Stimulated activated CD4-positive, alpha-beta T cell treated with anti-CD3 and anti-CD28 coated beads, Interleukin-12 subunit alpha, Interleukin-12 subunit beta, amount 100 ng/mL, for 24 hours (primary cell): ENCODE data around the gene CETN1.

Experiments used
- DNase-seq, 2 experiments: peaks; one replicate each; pipeline ENCODE4 v3.0.0-alpha.2; 2020; ENCODE audit warnings: low read depth in 2 of 2

The CETN1 gene

DNA sequence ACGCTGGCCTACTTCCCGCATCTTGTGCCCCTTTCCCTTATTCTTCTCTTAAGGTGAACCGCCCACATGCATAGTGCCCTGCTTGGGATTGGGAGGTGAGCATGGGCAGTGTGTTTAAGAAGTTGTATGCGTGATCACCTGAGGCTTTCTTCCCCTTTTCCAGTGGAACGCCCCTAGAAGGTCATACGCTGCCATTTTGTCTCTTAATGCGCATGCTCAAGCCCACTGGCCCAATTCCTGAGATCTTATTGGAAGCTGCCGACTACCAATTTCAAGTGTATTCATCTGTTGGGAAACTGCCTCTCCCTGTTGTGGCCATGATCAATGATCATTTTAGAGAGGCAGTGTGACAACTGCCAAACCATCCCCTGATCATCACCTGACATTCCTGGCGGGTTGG lies 3.3 kb upstream of the CETN1 start:
- DNase-seq, result no peak

DNA sequence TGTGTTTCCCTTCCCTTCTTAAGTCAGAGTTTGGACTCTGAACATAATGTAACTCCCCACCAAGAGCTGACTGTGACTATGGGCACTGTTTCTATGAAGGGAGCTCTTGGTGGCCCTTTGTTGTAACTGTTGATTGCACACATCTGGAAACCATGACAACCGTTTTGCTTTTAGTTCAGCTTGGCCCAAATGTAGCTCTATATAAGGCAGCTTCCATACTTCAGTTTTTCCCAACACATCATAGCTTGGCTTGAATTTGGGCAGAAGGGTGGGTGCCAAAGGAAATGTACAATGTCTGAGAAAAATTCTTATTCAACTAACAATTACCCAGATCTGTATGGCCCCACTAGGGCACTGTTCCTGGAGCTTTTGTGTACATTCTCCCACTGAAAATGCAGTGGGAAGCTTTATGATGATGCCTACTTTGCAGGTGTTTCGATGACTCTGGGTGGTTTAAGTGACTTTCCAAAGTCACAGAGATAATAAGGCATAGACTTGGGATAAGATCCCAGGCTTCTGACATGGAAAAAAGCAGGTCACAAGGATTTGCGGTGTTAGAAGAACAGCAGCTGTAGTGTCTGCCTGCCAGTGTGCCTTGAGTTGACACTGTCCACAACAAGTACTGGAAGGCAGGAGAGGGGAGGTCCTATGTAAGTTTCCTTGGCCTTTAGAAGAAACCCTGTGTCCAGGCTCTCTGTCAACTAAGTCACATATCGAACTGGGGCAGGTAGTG lies 2.4 kb upstream of the CETN1 start:
- DNase-seq, result no peak

DNA sequence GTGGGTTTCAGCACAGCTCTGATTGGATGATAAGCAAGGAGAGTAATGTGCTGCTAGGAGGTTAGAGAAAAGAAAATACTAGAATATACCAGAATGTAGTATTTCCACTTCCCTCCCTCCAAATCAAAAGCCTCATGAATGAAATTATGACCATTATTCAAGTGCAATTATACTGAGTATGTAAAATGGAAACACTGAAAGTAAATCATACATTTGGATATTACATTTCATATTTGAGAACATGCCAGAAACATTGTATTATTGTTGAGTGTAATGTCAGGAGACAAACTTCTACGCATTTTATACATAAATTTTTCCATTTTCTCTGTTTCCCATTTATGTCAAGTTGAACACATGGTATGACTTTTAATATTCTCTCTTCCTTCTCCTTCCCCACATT lies 942 bp upstream of the CETN1 start:
- no peak for DNase-seq

DNA sequence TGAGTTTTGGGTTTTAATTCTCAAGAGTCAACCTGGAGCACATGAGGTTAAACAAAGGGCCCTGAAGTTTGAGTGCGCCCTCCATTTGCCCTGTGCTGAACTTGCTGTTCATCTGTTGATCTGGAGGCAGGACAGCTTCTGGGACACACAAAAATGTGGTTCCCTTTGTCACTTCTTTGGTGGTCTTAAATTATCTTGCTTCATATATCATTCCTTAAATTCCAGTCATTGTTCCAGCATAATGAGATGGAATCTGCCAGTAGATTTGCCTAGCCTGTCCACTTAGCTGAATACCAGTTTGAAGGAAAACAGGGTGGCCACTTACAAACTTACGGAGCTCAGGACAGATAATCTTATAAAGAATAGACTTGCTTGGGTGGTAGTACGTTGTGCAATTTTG lies 916 bp downstream of the CETN1 start:
- DNase-seq, result no peak

DNA sequence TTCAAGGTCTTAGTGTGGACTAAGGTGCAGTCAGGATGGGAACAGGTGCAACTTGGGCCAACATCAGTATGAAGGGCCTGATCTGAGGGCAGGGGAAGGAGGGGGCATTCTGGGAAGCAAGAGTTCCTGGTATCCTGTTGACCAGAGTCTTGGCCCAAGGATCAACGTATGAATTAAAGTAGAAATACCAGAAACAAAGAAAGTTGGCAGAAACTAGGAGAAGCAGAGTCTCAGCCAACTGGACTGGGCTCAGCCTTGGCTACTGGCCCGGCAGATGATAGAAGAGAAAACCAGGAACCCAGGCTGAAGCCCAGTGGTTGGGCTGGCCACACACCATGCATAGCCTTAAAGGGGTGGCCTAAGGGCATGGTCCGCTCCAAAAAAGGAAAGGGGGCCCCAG lies 2.3 kb downstream of the CETN1 start:
- no peak for DNase-seq

DNA sequence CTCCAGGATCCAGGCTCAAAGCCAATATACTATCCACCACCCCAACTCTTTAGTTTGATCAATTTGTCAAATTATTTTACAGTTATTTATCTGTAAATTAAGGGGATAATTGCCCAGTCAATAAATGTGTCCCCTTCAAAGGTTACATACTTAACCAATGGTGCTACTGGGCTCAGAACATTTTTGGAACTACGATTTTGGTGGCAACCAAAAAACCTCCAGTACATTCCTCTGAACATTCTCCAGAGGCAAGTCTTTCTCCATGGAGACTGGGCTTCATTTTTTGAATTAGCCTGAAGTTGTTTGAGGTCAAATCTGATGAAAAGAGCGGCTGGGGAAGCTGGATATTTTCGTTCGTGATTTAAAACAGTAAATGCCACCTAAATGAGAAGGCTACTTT lies 14.9 kb downstream of the CETN1 start:
- DNase-seq, result no peak

DNA sequence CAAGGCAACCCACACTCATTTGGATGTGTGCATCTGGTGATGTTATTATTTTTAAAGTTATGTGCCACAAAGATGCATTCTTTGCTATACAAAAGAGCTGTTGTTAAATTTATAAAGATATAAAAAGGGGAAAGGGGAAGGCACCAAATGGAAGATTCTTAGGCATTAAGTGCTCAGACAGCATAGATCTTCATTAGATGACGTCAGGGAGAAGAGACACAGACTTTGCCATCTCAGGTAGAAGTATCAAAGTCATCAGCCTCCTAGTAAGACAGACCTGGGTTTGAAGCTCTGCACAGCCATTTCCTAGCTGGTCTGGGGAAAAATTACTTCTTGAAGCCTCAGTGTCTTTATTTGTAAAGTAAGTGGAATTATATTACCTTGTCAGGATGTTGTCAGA lies 15.4 kb downstream of the CETN1 start:
- DNase-seq, result no peak

DNA sequence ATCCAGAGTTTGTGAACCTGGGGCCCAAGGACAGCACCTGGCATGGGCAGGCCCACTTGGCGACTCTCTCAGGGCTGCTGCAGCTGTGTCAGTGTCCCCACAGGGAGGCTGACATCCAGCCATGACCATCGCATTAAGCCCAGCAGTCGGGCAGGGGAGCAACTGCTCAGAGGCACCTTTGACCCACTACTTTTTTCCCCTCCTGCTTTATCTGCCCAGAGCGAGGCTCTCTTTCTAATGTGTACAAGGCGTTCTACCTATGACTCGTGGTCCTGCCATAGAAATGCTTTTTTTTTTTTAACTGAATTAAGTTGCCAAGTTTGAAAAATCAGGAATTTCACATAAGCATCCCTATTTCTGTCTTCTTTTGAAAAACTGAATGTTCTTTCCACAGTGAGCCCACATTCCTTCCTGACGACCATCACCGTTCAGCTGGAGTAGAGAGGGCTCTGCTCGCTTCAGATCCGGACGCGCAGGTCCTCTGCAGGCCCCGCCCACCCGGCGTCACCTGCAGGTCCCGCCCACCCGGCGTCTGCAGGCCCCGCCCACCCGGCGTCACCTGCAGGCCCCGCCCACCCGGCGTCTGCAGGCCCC lies 16.2 kb downstream of the CETN1 start:
- DNase-seq, result no peak

DNA sequence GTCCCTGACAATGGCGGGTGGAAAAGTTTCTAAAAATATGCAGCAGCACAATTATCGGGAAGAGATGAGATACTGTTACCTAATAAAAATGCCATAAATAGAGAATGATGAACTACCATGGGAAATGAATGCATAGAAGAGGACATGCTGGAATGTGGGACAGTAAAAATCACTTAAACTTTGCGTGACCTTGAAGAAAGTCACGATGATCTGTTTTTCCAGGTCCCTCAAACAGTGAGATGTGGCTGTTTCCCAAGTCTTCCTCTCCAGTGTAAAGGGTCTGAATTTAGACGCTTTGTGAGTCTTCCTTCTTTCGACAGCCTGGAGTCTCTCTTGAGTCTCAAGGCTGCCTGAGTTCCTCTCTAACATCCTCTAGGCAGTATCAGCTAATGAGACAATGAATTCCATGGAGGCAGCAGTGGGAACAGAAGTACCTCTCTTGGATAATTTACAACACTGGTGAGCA lies 18.0 kb downstream of the CETN1 start:
- DNase-seq, result no peak

DNA sequence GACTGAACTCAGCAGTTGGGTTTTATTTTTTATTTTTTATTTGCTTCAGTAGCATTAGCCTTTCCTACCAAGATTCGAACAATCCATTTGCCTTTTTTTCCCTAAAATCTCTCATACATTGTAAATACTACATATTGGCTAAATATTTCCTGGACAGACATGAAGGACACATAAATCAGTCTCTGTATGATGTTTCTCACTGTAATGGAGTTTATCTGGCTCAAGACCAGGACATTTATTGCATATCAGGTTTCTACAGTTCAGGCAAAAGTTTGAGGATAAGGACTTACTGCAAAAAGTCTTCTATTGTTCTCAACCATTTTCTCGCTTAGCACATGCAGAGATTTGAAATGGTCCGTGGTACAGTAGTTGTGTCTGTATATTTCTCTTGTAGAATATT lies 19.9 kb downstream of the CETN1 start:
- no peak for DNase-seq

DNA sequence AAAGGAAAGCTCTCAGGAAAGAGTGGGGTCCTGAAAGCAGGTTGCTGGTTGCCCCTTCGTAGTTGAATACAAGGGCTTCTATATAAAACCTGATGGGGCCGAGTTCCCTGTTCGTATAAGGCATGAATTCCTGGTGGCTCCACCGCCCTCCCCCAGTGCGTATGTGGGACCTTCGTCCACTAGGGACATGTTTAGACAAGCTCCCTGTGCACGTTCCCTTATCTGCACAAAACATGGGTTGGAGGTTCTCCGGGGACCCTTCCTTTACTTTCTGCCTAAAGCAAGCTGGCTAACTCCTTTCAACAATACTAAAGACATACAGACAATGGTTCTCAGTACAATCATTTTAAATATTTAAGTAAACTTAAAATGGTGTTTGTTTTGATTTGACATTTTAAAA lies 24.6 kb downstream of the CETN1 start:
- no peak for DNase-seq

DNA sequence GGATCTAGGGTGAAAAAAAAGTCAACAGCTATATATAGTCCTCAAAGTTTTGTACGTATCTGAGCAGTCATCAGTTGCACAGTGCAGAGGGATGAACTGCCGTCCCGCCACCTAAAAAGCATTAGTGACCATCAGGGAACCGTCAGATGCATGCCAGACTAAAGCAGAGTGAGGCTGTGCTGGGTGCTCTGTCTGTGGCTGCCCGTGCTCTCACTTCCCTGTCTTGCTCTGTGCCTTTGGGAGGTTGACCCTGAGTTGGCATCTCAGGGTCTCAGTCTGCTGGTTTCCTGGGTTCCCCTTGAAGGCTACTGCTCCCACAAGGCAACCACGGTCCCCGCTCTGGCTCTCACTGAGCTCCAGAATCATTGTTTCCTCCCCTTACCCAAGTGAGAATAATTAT lies 27.8 kb downstream of the CETN1 start:
- no peak for DNase-seq

DNA sequence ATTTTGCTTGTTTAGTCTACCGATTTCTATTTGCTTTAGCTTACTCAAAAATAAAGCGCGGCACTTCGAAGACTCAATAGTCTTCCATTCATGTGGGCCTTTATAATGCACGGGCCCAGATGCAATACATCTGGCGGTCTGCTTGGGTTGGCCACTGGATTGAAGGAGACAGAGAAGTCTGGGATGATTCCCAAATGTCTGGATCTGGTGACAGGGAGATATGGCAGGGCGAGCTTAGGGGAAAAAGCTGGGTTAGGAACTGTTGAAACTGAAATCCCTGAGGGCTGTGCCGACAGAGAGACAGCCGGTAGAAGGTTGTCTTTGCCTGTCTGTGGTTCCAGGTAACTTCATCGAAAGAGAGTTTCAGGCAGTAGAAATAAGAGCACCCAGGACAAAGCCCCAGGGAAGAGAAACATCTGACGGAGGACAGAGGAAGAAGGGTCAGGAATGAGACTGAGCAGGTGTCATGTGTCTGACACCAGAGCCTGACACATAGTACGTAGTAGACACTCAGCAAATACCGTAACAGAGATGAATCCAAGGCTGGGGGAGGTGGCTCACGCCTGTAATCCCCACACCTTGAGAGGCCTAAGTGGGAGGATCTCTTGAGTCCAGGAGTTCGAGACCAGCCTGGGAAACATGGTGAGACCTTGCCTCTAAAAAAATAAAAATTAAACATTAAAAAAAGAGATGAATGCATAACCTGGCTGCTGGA lies 30.2 kb downstream of the CETN1 start:
- DNase-seq, result no peak

DNA sequence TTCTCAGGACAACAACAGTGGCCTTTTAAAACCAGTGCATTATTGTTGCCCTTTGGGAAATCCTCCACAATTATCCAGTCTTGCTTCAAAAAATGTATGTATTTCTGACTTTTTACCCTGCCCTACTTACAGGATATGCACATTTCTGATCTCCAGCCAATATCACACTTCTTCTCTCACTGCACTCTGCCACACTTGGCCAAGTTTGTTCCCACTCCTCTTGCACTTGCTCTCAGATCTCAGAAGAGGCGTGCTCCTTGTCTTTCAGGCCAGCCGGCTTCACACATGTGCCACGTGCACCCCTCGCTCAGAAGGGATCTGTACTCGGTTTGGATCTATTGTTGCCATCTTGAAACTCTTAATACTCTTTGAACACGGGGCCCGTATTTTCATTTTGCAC lies 32.0 kb downstream of the CETN1 start:
- DNase-seq, result no peak

DNA sequence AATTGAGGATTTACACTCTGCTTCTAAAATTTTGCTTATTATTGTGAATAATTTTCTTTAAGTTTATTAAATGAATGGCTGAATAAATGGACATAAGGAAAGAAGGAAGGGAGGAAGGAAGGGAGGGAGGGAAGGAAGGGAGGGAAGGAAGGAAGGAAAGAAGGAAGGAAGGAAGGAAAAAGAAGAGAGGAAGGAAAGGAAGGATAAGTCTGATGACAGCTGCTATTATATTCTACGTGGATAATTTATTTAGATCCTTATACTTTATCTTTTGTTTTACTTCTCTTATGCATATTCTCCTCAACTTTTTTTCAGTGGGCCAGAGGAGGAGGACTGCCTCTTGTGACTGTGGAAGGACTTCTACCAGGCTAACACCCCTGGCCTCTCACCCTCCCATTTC lies 34.0 kb downstream of the CETN1 start:
- DNase-seq, result no peak

DNA sequence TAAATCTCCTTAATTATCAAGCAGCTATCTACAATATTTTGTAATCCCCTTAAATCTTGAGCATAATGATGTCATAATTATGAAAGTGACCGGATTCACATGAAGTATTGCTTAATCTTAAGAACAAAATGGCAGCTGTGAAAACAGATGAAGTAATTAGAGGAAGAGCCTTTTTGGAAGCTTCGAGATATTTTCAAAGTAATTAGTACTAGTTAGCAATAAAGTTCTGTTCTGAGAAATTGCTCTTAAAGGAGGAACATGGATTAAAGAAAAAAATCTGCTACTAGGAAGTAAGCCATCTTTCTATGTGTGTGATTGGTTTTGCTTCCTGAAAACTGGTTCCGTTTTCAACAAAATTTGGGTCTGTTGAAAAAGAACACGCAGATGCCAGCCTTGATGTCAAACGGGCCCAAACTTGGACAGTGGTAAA lies 34.9 kb downstream of the CETN1 start:
- DNase-seq, result no peak

DNA sequence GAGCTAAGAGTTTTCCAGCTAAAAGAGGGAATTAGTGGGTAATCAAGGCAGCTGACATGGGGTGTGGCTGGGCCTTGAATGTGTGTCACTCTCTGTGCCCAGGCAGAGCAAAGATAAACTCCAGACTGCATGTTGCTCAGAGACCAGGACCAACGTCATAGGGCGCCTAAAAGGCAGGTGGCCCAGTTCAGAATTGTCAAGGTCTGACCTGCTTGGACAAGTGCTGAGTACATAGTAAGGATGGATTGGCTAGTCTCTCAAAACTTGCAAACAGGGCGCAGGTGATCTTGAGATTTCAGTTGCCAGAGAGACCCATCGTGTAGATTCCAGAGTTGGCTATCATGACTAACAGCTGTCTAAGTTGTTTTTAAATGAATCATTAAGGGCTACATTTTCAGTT lies 35.6 kb downstream of the CETN1 start:
- no peak for DNase-seq

DNA sequence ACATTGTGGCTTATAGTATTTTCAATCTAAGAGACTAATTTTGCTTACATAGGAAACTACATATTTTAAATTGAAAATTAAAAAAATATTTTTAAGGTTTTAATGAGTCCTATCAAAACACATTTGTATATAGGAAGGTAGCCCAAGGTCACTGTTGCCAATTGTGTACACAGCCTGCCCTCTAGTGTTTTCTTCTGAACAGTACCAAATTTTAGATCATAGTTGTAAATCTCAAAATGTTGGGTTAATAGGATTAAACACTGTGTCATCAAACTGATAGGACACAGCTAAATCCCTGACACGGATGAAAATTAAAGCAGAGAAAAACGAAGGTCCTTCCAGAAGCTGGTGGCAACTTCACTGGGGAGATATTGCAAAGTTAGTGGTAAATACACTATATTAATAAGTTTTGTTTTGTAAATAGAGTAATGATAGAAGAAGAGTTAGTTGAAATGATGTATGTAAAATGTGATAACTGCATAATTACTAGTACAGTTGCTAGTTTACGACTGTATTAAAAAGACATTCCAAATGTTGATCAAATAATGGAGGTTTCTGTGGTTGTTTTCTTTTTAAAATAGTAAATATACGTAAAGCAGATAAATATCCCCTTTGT lies 36.3 kb downstream of the CETN1 start:
- no peak for DNase-seq

DNA sequence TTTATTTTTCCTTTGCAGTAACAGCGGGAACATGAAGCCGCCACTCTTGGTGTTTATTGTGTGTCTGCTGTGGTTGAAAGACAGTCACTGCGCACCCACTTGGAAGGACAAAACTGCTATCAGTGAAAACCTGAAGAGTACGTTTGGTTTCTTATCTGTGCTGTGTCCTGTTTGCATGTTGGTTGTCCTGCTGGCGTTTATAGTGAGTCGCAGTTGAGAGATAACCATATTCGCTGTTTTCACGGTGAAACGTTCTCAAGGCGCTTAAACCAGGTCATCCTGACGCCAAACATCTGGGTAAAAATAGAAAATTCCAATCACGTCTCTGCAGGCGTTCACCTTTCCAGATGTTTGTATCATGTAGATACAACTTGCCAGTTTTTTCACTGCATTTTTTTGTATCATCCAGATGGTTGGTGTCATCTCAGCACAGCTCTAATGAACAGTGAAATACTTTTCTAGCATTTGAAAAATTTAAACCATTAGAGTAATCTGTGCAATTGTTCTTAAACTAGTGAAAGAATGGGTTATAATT lies 37.9 kb downstream of the CETN1 start:
- no peak for DNase-seq

DNA sequence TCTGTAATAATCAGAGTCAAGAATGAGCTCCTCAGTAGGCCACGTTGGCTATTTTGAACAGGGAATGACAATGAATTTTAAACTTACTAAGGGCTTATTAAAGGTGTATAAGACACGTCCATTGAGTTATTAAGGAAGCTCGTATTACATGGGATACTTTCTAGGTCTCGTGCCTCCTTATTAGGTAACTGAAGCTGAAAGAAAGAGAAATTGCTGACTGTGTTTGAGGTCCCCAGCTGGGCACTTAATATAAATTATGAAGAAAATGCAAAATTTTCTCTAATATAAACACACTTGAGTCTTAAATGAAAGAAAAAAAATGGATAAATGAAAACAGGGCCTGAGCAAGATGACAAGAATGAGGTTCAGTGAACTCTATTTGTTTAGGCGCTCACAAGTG lies 38.4 kb downstream of the CETN1 start:
- no peak for DNase-seq

DNA sequence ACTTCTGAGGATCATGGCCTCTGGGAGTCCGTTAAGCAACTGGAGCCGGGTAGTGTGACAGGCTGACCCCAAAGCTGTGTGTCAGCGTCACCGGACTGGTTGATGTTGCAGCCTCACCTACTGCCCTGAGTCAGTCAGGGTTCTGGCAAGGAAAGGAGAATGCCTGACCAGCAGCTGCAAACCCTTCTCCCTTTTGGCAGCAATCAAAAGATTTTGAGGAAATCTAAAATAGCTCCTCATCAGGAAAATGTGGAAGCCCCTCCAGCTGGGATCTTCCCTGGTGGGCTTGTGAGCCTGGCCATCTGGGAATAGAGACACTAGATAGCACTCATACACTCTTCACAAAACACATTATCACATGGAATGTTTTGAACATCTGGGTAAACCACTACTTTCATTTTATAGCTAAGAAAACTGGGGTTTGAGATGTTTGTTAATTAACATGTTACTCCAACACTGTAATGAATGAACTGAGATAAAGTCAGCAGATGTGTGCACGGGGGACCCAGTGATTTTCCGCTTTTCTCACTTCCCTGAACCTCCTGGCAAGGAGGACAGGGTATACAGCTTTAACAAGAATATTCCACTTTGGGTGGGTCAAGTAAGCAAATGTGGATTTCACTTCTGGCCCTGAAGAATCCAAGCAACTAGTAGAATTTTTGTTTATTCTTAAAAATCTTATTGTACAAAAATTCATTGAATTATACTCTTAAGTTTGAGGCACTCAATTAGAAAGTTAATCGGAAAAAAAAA lies 41.3 kb downstream of the CETN1 start:
- no peak for DNase-seq

DNA sequence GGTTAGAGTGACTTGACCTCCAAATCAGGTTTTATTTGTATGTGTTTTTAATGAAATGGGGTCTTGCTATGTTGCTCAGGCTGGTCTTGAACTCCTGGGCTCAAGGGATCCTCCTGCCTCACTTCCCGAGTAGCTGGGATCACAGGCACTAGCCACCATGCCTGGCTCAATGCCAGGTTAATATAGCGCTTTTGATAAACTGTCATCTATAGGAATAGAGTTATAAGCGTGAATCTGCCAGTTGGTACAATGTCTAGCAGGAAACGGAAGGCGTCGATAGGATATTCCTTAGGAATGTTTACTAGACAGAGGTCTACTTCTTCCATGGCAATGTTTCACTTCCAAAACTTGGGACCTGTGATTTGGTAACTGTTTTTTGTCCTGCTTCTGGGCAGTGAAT lies 42.1 kb downstream of the CETN1 start:
- DNase-seq, result no peak
